ENCODE data around the gene PRSS2.
A peak's percentile ranks its signal among the peaks of the same experiment; 100 is the strongest.

The PRSS2 gene

GRCh38 chr7:142788303-142789289, 17.8 kb downstream of the PRSS2 start:
- peak; percentile 34 for DNase-seq

GRCh38 chr7:142789441-142789840, 18.7 kb downstream of the PRSS2 start:
- peak; percentile 34 for DNase-seq

GRCh38 chr7:142790056-142790455, 19.3 kb downstream of the PRSS2 start:
- DNase-seq, result no peak

- no peak for DNase-seq
Observed at GRCh38 chr7:142790555-142790954, 19.8 kb downstream of the PRSS2 start.

- DNase-seq, result no peak
Observed at GRCh38 chr7:142791502-142791901, 20.7 kb downstream of the PRSS2 start.

GRCh38 chr7:142792129-142792528, 21.4 kb downstream of the PRSS2 start:
- no peak for DNase-seq

GRCh38 chr7:142792593-142792992, 21.8 kb downstream of the PRSS2 start:
- DNase-seq, result no peak

GRCh38 chr7:142793156-142793555, 22.4 kb downstream of the PRSS2 start:
- no peak for DNase-seq

- DNase-seq, result peak; percentile 69
Observed at GRCh38 chr7:142795339-142795863, 24.6 kb downstream of the PRSS2 start.

- DNase-seq, result no peak
Observed at GRCh38 chr7:142796001-142796500, 25.3 kb downstream of the PRSS2 start.

- DNase-seq, result no peak
Observed at GRCh38 chr7:142796501-142797390, 26.0 kb downstream of the PRSS2 start.

- DNase-seq, result no peak
Observed at GRCh38 chr7:142797391-142798377, 26.9 kb downstream of the PRSS2 start.

GRCh38 chr7:142798451-142799436, 28.0 kb downstream of the PRSS2 start:
- no peak for DNase-seq

- DNase-seq, result no peak
Observed at GRCh38 chr7:142799437-142799835, 28.7 kb downstream of the PRSS2 start.

GRCh38 chr7:142800088-142800487, 29.3 kb downstream of the PRSS2 start:
- no peak for DNase-seq

- DNase-seq, result no peak
Observed at GRCh38 chr7:142800699-142801260, 30.0 kb downstream of the PRSS2 start.

- DNase-seq, result no peak
Observed at GRCh38 chr7:142801601-142802295, 31.0 kb downstream of the PRSS2 start.

- no peak for DNase-seq
Observed at GRCh38 chr7:142802301-142802700, 31.5 kb downstream of the PRSS2 start.

GRCh38 chr7:142803901-142804300, 33.1 kb downstream of the PRSS2 start:
- no peak for DNase-seq
